ENCODE data around the gene PRKD1.
"Not testable (repeated sequence)": the region's sequence is repeated elsewhere in the genome, so short reads cannot be mapped to it uniquely, and the experiment has no call there.

Gene PRKD1

DNA sequence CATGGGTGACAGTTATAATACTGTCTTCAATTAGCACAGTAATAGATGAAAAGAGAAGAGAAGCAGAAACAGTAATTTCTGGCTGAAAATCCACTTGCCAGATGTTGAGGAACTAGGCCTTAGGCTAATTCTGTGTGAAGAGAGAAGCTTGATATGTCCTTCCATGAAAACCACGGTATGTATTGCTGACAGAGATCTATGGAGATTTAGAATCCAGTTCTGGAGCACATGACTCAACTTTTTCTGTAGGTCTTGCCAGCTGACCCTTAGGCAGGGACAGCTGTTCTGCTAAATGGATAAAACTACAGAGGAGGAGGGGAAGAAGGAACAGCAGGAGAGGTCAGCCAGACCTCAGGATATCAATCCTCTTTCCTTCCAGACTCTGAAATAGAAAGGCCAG is 211.5 kb downstream of the PRKD1 start:
- Histone ChIP-seq H3K4me1 (ENCODE audit: control insufficient read depth, insufficient read depth, low read length, poor library complexity, severe bottlenecking) (no peaks in the 10 kb centered on the region), H3K27ac (ENCODE audit: insufficient read depth, low read length, poor library complexity, severe bottlenecking) (no peak overlapping the region), H3K4me3 (ENCODE audit: insufficient read depth, low read depth, low read length, poor library complexity, severe bottlenecking) (no peak overlapping the region), H3K36me3 (ENCODE audit: control insufficient read depth, insufficient read depth, low read length) (no peaks in the 10 kb centered on the region), H3K27me3 (replicated peaks; ENCODE audit: control insufficient read depth, insufficient read depth, low read length, poor library complexity, severe bottlenecking) (no peaks in the 10 kb centered on the region), H3K9me3 (ENCODE audit: control insufficient read depth, low read length) (no peaks in the 10 kb centered on the region)
- DNase-seq = no peak

DNA sequence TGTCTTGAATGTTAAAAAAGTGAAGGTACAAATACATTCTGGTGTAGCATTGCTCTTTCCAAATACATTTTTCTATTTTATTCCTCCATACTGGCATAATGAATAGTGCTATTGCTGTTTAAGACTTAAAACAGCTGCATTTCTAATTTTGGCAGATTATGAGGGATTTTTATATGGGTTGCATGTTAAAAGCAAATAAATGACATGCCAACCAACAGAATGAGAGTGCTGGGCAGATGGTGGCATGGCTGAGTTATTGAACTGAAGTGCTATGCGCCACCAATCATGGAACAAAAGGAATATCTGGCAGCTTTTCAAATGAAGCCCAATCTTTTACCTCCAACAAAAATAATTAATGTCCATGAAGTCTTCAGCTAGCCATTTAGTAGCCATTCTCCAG is 215.0 kb downstream of the PRKD1 start:
- Histone ChIP-seq H3K27me3 (replicated peaks; ENCODE audit: control insufficient read depth, insufficient read depth, low read length, poor library complexity, severe bottlenecking) (no peaks in the 10 kb centered on the region), H3K27ac (ENCODE audit: insufficient read depth, low read length, poor library complexity, severe bottlenecking) (no peak overlapping the region), H3K36me3 (ENCODE audit: control insufficient read depth, insufficient read depth, low read length) (no peaks in the 10 kb centered on the region), H3K4me3 (ENCODE audit: insufficient read depth, low read depth, low read length, poor library complexity, severe bottlenecking) (no peak overlapping the region), H3K4me1 (ENCODE audit: control insufficient read depth, insufficient read depth, low read length, poor library complexity, severe bottlenecking) (no peaks in the 10 kb centered on the region), H3K9me3 (ENCODE audit: control insufficient read depth, low read length) (no peaks in the 10 kb centered on the region)
- no peak for DNase-seq

DNA sequence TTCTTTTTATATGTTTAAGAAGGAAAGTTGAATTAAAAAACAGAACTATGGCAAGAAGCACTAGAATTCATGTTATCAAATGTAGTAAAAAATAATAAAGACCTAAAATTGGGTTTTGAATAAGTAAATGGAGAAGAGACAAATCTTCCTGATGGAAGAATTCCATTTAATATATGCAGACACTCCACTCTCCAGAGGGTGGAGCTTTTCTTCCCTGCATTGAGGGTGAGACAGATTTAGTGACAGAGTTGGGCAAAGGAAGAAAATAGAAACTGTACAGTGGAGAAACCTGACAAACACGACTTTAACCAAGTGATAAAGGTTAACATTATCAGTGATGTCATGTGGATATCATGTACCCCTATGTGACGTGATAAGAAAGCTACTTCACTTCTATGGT is 217.6 kb downstream of the PRKD1 start:
- Histone ChIP-seq H3K27ac (ENCODE audit: insufficient read depth, low read length, poor library complexity, severe bottlenecking) (no peak overlapping the region), H3K4me3 (ENCODE audit: insufficient read depth, low read depth, low read length, poor library complexity, severe bottlenecking) (no peak overlapping the region), H3K9me3 (ENCODE audit: control insufficient read depth, low read length) (no peaks in the 10 kb centered on the region), H3K27me3 (replicated peaks; ENCODE audit: control insufficient read depth, insufficient read depth, low read length, poor library complexity, severe bottlenecking) (no peaks in the 10 kb centered on the region), H3K4me1 (ENCODE audit: control insufficient read depth, insufficient read depth, low read length, poor library complexity, severe bottlenecking) (no peaks in the 10 kb centered on the region), H3K36me3 (ENCODE audit: control insufficient read depth, insufficient read depth, low read length) (no peaks in the 10 kb centered on the region)
- no peak for DNase-seq

DNA sequence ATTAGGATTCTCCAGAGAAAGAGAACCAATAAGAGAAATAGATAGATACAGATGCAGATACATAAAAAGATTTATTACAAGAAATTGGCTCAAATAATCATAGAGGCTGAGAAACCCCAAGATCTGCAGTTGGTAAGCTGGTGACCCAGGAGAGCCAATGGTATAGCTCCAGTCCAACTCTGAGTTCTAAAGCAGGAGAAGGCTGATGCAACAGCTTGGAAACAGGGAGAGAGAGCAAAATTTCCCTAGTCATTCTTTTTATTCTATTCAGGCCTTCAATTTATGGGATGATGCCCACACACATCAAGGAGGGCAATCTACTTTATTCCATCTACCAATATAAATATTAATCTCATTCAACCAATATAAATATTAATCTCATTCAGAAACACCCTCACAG is 218.2 kb downstream of the PRKD1 start:
- Histone ChIP-seq H3K9me3 (ENCODE audit: control insufficient read depth, low read length) (no peaks in the 10 kb centered on the region), H3K27me3 (replicated peaks; ENCODE audit: control insufficient read depth, insufficient read depth, low read length, poor library complexity, severe bottlenecking) (no peaks in the 10 kb centered on the region), H3K27ac (ENCODE audit: insufficient read depth, low read length, poor library complexity, severe bottlenecking) (no peak overlapping the region), H3K4me1 (ENCODE audit: control insufficient read depth, insufficient read depth, low read length, poor library complexity, severe bottlenecking) (no peaks in the 10 kb centered on the region), H3K4me3 (ENCODE audit: insufficient read depth, low read depth, low read length, poor library complexity, severe bottlenecking) (no peak overlapping the region), H3K36me3 (ENCODE audit: control insufficient read depth, insufficient read depth, low read length) (no peaks in the 10 kb centered on the region)
- DNase-seq = no peak

DNA sequence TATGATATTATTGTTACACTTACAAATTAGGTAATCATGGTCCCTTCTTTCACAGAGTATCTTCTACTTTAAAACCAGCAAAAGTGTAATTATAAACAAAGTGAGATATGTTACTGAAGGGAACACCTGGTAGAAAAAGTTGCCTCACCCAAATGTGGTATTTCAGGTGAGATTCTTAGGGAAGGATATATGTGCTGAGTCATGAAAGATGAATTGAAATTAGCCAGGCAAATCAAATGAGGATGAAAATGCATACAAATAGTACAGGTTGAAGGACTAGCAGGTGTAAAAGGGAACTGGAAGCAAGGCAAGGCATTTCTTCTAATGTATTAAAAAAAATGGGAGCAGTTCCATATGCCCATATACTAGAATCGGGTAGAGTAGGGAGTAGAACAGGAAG is 220.9 kb downstream of the PRKD1 start:
- Histone ChIP-seq H3K4me3 (ENCODE audit: insufficient read depth, low read depth, low read length, poor library complexity, severe bottlenecking) (no peak overlapping the region), H3K36me3 (ENCODE audit: control insufficient read depth, insufficient read depth, low read length) (no peaks in the 10 kb centered on the region), H3K9me3 (ENCODE audit: control insufficient read depth, low read length) (no peaks in the 10 kb centered on the region), H3K27ac (ENCODE audit: insufficient read depth, low read length, poor library complexity, severe bottlenecking) (no peak overlapping the region), H3K4me1 (ENCODE audit: control insufficient read depth, insufficient read depth, low read length, poor library complexity, severe bottlenecking) (no peaks in the 10 kb centered on the region), H3K27me3 (replicated peaks; ENCODE audit: control insufficient read depth, insufficient read depth, low read length, poor library complexity, severe bottlenecking) (no peaks in the 10 kb centered on the region)
- DNase-seq = no peak

DNA sequence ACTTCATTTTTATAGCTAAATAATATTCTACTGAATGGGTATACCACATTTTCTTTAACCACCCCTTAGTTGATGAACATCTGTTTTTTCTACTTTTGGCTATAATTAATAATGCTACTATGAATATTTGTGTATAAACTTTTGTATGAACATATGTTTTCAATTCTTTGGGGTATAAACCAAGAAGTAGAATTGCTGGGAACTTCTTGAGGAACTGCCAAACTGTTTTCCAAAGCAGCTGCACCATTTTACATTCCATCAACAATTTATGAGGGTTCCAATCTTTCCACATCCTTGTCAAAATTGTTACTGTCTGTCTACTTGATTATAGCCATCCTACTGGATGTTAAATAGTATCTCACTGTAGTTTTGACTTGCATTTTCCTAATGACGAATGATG is 221.8 kb downstream of the PRKD1 start:
- H3K9me3 ChIP-seq (ENCODE audit: control insufficient read depth, low read length) = no peaks in the 10 kb centered on the region
- no peaks in the 10 kb centered on the region for H3K27me3 ChIP-seq (replicated peaks; ENCODE audit: control insufficient read depth, insufficient read depth, low read length, poor library complexity, severe bottlenecking)
- H3K27ac ChIP-seq (ENCODE audit: insufficient read depth, low read length, poor library complexity, severe bottlenecking) = no peak overlapping the region
- H3K4me3 ChIP-seq (ENCODE audit: insufficient read depth, low read depth, low read length, poor library complexity, severe bottlenecking) = no peak overlapping the region
- no peaks in the 10 kb centered on the region for H3K4me1 ChIP-seq (ENCODE audit: control insufficient read depth, insufficient read depth, low read length, poor library complexity, severe bottlenecking)
- no peaks in the 10 kb centered on the region for H3K36me3 ChIP-seq (ENCODE audit: control insufficient read depth, insufficient read depth, low read length)
- DNase-seq = no peak

DNA sequence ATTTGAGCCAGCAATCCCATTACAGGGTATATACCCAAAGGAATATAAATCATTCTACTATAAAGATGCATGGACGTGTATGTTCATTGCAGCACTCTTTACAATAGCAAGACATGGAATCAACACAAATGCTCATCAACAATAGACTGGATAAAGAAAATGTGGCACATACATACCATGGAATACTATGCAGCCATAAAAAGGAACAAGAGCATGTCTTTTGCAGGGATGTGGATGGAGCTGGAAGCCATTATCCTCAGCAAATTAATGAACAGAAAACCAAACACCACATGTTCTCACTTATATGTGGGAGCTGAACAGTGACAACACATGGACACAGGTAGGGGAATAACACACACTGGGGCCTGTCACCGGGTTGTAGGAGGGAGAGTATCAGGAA is 238.1 kb downstream of the PRKD1 start:
- H3K9me3 ChIP-seq (ENCODE audit: control insufficient read depth, low read length); H3K36me3 ChIP-seq (ENCODE audit: control insufficient read depth, insufficient read depth, low read length); H3K27ac ChIP-seq (ENCODE audit: insufficient read depth, low read length, poor library complexity, severe bottlenecking); H3K4me3 ChIP-seq (ENCODE audit: insufficient read depth, low read depth, low read length, poor library complexity, severe bottlenecking); DNase-seq; H3K4me1 ChIP-seq (ENCODE audit: control insufficient read depth, insufficient read depth, low read length, poor library complexity, severe bottlenecking); H3K27me3 ChIP-seq (replicated peaks; ENCODE audit: control insufficient read depth, insufficient read depth, low read length, poor library complexity, severe bottlenecking): not testable (repeated sequence)

DNA sequence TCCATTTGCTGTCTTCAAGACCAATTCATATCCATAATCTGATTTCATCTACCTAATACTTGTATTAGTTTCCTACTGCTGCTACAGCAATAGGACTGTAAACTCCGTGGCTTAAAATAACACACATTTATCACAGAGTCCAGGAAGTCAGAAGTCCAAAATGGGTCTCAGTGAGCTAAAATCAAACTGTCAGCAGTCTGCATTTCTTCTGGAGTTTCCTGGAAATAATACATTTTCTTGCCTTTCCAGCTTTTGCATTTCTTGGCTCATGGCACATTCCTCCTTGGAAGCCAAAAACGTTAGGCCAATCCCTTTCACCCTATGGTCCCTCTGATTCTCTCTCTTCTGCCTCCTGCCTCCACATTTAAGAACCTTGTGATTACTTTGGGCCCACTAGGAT is 239.8 kb downstream of the PRKD1 start:
- H3K9me3 ChIP-seq (ENCODE audit: control insufficient read depth, low read length) = no peaks in the 10 kb centered on the region
- no peaks in the 10 kb centered on the region for H3K36me3 ChIP-seq (ENCODE audit: control insufficient read depth, insufficient read depth, low read length)
- no peak for DNase-seq
- H3K27me3 ChIP-seq (replicated peaks; ENCODE audit: control insufficient read depth, insufficient read depth, low read length, poor library complexity, severe bottlenecking) = no peaks in the 10 kb centered on the region
- no peak overlapping the region for H3K4me3 ChIP-seq (ENCODE audit: insufficient read depth, low read depth, low read length, poor library complexity, severe bottlenecking)
- H3K27ac ChIP-seq (ENCODE audit: insufficient read depth, low read length, poor library complexity, severe bottlenecking) = no peak overlapping the region
- no peaks in the 10 kb centered on the region for H3K4me1 ChIP-seq (ENCODE audit: control insufficient read depth, insufficient read depth, low read length, poor library complexity, severe bottlenecking)

DNA sequence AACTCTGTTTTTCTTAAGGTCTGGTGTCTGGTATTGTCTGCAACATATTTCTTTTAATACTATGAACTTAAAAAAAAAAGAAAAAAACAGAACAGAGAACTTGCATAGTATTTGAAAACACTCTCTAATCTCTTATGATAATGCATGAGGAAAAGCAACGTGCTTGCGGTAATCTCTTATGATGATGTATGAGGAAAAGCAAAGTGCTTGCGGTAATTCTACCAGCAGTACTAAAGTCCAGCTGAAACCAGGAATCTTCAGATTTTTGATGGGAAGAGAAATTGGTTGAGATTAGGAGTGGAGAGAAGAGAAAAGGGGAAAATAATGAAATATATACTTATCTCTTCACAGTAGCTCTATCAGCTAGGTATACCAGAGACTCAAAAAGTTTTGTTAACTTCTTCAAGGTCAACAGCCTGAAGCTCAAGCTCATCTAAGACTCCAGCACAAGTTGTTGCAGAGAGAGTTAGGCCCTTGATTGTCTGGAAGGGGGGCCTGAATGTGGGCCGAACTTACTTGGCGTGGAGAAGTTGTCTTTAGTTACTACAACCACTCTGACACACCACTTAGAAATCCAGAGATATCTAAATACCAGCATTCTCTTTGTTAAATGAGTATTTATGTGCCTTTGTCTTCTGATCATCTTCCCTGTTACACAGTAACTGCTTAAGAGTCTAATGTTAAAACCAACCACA is 240.4 kb downstream of the PRKD1 start:
- DNase-seq = no peak
- H3K36me3 ChIP-seq (ENCODE audit: control insufficient read depth, insufficient read depth, low read length) = no peaks in the 10 kb centered on the region
- H3K9me3 ChIP-seq (ENCODE audit: control insufficient read depth, low read length) = no peaks in the 10 kb centered on the region
- no peak overlapping the region for H3K4me3 ChIP-seq (ENCODE audit: insufficient read depth, low read depth, low read length, poor library complexity, severe bottlenecking)
- no peaks in the 10 kb centered on the region for H3K27me3 ChIP-seq (replicated peaks; ENCODE audit: control insufficient read depth, insufficient read depth, low read length, poor library complexity, severe bottlenecking)
- H3K27ac ChIP-seq (ENCODE audit: insufficient read depth, low read length, poor library complexity, severe bottlenecking) = no peak overlapping the region
- H3K4me1 ChIP-seq (ENCODE audit: control insufficient read depth, insufficient read depth, low read length, poor library complexity, severe bottlenecking) = no peaks in the 10 kb centered on the region

DNA sequence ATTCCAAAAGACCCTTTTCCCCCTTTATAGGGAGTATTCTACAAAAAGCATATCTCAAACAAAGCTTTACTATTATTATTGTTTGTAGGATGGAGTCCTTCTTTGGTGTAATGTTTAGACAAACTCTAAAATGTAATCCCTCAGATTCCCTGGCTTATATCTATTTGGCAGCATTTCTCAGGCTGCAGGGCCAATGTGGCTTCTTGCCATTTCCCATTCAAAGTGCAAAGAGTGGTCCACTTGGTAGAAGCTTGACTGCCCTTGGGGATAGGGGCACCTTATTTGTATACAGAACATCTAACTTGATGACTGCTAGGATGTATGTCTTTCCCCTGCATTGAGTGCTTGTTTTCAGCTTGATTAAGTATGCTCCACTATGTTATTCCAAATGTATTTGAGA is 242.7 kb downstream of the PRKD1 start:
- Histone ChIP-seq H3K36me3 (ENCODE audit: control insufficient read depth, insufficient read depth, low read length) (no peaks in the 10 kb centered on the region), H3K27ac (ENCODE audit: insufficient read depth, low read length, poor library complexity, severe bottlenecking) (no peak overlapping the region), H3K4me1 (ENCODE audit: control insufficient read depth, insufficient read depth, low read length, poor library complexity, severe bottlenecking) (no peaks in the 10 kb centered on the region), H3K27me3 (replicated peaks; ENCODE audit: control insufficient read depth, insufficient read depth, low read length, poor library complexity, severe bottlenecking) (no peaks in the 10 kb centered on the region), H3K4me3 (ENCODE audit: insufficient read depth, low read depth, low read length, poor library complexity, severe bottlenecking) (no peak overlapping the region), H3K9me3 (ENCODE audit: control insufficient read depth, low read length) (no peaks in the 10 kb centered on the region)
- DNase-seq = no peak
